Stomach (tissue), 9 donors: ENCODE results near the gene MRPL55. TPM values are rescaled to one million over a fixed set of nuclear protein-coding genes. Genes with fewer than 3 reads are reported as not detected.

Source experiments
- DNase-seq, 2 donors: peaks; one replicate each; pipeline versions ENCODE4 v3.0.0 to v3.0.0-alpha.2; 2013 to 2019
- H3K27ac ChIP-seq, 5 donors: fragments of 200-600 bp in 4 of 5; sonication (generic) in 4 of 5; one replicate each; pipeline ENCODE4 v1.5.1; 2013 to 2019; ENCODE audit warnings: mild to moderate bottlenecking in 1 of 5, moderate library complexity in 1 of 5
- H3K27me3 ChIP-seq, 3 donors: fragments of 200-600 bp; sonication (generic); one replicate each; pipeline ENCODE4 v1.5.1; 2017 to 2019; ENCODE audit warnings: mixed run types in 1 of 3
- H3K36me3 ChIP-seq, 4 donors: fragments of 200-600 bp; sonication (generic); 1 replicate in 3 of 4; 2 replicates in 1 of 4; pipeline ENCODE4 v1.5.1; 2016 to 2019
- H3K4me1 ChIP-seq, 4 donors: fragments of 200-600 bp; sonication (generic); one replicate each; pipeline ENCODE4 v1.5.1; 2016 to 2019
- H3K4me3 ChIP-seq, 4 donors: fragments of 200-600 bp; sonication (generic) in 3 of 4; one replicate each; pipeline ENCODE4 v1.5.1; 2016 to 2019; ENCODE audit warnings: mild to moderate bottlenecking in 1 of 4
- H3K9me3 ChIP-seq, 4 donors: fragments of 200-600 bp; sonication (generic); one replicate each; pipeline ENCODE4 v1.5.1; 2016 to 2019
- EP300 ChIP-seq: sonication (generic); formaldehyde crosslinking; IDR thresholded peaks from one replicate; pipeline ENCODE4 v1.6.1; 2017; ENCODE audit warnings: antibody characterized with exemption
- POLR2A ChIP-seq, 4 donors: fragments of 450-650 bp; IDR thresholded peaks; one replicate each; pipeline ENCODE4 v1.6.1; 2016; ENCODE audit warnings: antibody characterized with exemption in 4 of 4, control low read depth in 2 of 4, mild to moderate bottlenecking in 1 of 4, moderate library complexity in 1 of 4
- POLR2AphosphoS5 ChIP-seq, 3 donors: sonication (generic); formaldehyde crosslinking; IDR thresholded peaks; one replicate each; pipeline ENCODE4 v1.6.1; 2016; ENCODE audit warnings: antibody characterized with exemption in 3 of 3
- WGBS, 5 donors: extraction: QIAGEN DNeasy Blood & Tissue Kit in 3 of 5; methylation state at CpG; one replicate each; pipeline versions ENCODE4 v1.1.5 to v1.1.7; 2013 to 2018; 5-methylcytosine and 5-hydroxymethylcytosine counted together
- intact Hi-C: fragments of 100-400 bp; cut with DNase I; formaldehyde crosslinking; loops from one replicate; pipeline ENCODE4 v1.15.1; 2023; ENCODE audit warnings: low total_unique reads
- polyA plus RNA-seq, 3 donors: library from polyadenylated mRNA; stranded (reverse); fragments of 200-250 nt; gene quantifications; one replicate each; pipeline ENCODE4 v1.2.3, GENCODE V29; 2013
- total RNA-seq, 5 donors: library from RNA; depleted of rRNA; stranded (reverse); fragments of >200 nt; gene quantifications; one replicate each; pipeline versions ENCODE4 v1.1.0 to v1.2.3, GENCODE V29; 2014 to 2016
- TF ChIP-seq, protein P1 (sequence below), 7 experiments: fragments of 450-650 bp in 4 of 7; fragments of 200-600 bp in 3 of 7; sonication (generic) in 3 of 7; IDR thresholded peaks; one replicate each; pipeline ENCODE4 v1.5.1; 2016 to 2019; ENCODE audit warnings: antibody characterized with exemption in 7 of 7, control low read depth in 2 of 7, mild to moderate bottlenecking in 1 of 7
- donor health status: healthy with polysubstance abuse.
- donor health status: Bipolar disorder and iron deficiency.
- donor health status: healthy.

The MRPL55 gene
- total and polyA plus RNA-seq, 8 donors: 18.7 to 158 (median 100) TPM

GRCh38 chr1:228101994-228102790 lies 6.9 kb downstream of the MRPL55 start:
- Histone ChIP-seq H3K27me3 (no peaks in the 10 kb centered on the region), H3K4me3 (peak overlapping the region; percentile 78 to 90 (median 88)), H3K36me3 (peaks cover 48 to 64% (median 57%) of the 10 kb centered on the region in 4 donors), H3K9me3 (no peaks in the 10 kb centered on the region), H3K4me1 (peaks cover 20 to 51% (median 41%) of the 10 kb centered on the region in 4 donors), H3K27ac (peak overlapping the region; percentile 90 to 96 (median 95))
- WGBS, 5 donors: 0 to 6% (median 4%) methylated on average over 5 to 73 of the region's 73 CpGs
- intact Hi-C loops: no loop called here
- peak; percentile 53 to 78 for DNase-seq
- TF ChIP-seq POLR2A (IDR thresholded peaks at IDR 0.05) (no peak), EP300 (no peak), POLR2AphosphoS5 (IDR thresholded peaks at IDR 0.05) (no peak)
- TF ChIP-seq, protein P1, sequence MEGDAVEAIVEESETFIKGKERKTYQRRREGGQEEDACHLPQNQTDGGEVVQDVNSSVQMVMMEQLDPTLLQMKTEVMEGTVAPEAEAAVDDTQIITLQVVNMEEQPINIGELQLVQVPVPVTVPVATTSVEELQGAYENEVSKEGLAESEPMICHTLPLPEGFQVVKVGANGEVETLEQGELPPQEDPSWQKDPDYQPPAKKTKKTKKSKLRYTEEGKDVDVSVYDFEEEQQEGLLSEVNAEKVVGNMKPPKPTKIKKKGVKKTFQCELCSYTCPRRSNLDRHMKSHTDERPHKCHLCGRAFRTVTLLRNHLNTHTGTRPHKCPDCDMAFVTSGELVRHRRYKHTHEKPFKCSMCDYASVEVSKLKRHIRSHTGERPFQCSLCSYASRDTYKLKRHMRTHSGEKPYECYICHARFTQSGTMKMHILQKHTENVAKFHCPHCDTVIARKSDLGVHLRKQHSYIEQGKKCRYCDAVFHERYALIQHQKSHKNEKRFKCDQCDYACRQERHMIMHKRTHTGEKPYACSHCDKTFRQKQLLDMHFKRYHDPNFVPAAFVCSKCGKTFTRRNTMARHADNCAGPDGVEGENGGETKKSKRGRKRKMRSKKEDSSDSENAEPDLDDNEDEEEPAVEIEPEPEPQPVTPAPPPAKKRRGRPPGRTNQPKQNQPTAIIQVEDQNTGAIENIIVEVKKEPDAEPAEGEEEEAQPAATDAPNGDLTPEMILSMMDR (IDR thresholded peaks at IDR 0.05): no peak

DNA sequence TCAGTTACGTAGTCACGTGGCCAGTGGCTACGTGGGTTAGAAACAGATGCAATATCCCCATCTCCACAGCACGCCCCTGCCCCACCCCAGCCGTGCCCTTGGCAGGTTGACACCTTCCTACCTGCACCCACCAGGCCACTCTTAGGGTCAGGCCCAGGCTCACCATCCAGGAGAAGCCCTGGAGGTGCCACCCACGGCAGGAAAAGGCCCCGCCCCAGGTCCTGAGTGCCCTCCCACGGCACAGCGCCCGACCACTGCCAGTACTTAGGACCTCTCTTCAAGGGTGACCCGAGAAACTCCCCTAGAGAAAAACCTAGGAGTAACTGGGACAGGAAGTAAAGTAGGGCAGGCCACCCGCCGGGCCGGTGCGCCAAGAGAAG lies 7.5 kb downstream of the MRPL55 start:
- H3K9me3 ChIP-seq: no peaks in the 10 kb centered on the region
- H3K4me3 ChIP-seq: peak overlapping the region; percentile 78 to 90 (median 88)
- H3K4me1 ChIP-seq: peaks cover 20 to 57% (median 47%) of the 10 kb centered on the region in 4 donors
- no peaks in the 10 kb centered on the region for H3K27me3 ChIP-seq
- 20 to 30% (median 27%) methylated on average over 10 to 15 of the region's 15 CpGs for WGBS, 5 donors
- intact Hi-C loops: no loop called here
- TF ChIP-seq EP300 (no peak), POLR2A (IDR thresholded peaks at IDR 0.05) (no peak), POLR2AphosphoS5 (IDR thresholded peaks at IDR 0.05) (no peak)
- no peak for DNase-seq
- peaks cover 51 to 64% (median 57%) of the 10 kb centered on the region in 4 donors for H3K36me3 ChIP-seq
- H3K27ac ChIP-seq: peak overlapping the region; percentile 90 to 96 (median 95)

GRCh38 chr1:228100822-228101613 lies 8.1 kb downstream of the MRPL55 start:
- H3K4me3 ChIP-seq: peak overlapping the region in 1 of 4 donors; percentile 88
- no peaks in the 10 kb centered on the region for H3K27me3 ChIP-seq
- peaks cover 51 to 64% (median 57%) of the 10 kb centered on the region in 4 donors for H3K36me3 ChIP-seq
- H3K27ac ChIP-seq: peak overlapping the region in 4 of 5 donors; percentile 90 to 96 (median 95)
- no peaks in the 10 kb centered on the region for H3K9me3 ChIP-seq
- TF ChIP-seq POLR2A (IDR thresholded peaks at IDR 0.05): no peak
- no peak for TF ChIP-seq EP300
- TF ChIP-seq, protein P1 (IDR thresholded peaks at IDR 0.05): no peak
- DNase-seq: peak in 1 of 2 donors; percentile 45
- 57 to 71% (median 62%) methylated on average over 9 to 12 of the region's 12 CpGs for WGBS, 5 donors
- H3K4me1 ChIP-seq: peaks cover 20 to 63% (median 53%) of the 10 kb centered on the region in 4 donors
- intact Hi-C loops: no loop called here

DNA sequence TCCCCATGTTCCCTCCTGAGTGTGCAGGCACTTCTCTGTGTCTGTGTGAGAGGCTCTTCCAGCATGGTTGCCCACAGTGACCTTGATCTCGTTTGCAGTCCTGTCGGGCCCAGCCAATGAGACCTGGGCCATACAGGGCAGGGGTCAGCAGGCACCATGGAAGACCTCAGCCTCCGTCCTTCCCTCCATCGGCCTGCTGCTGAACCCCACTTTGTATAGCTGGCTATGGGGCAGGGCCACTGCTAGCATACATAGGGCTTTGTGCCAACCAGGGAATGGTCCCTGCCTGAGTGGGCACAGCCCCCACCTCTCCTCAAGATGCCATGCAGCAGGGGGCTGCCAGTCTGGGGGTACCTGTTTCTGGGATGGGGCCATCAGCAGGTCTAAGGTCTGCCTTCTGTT lies 9.8 kb downstream of the MRPL55 start:
- Histone ChIP-seq H3K27ac (no peak overlapping the region), H3K9me3 (peaks cover 0 to 8% (median 6%) of the 10 kb centered on the region in 4 donors), H3K27me3 (no peaks in the 10 kb centered on the region), H3K36me3 (peaks cover 49 to 63% (median 58%) of the 10 kb centered on the region in 4 donors), H3K4me1 (peaks cover 20 to 68% (median 62%) of the 10 kb centered on the region in 4 donors), H3K4me3 (no peak overlapping the region)
- 48 to 64% (median 54%) methylated on average over 3 to 4 of the region's 4 CpGs for WGBS, 5 donors
- TF ChIP-seq, protein P1 (IDR thresholded peaks at IDR 0.05): no peak
- TF ChIP-seq EP300 (no peak), POLR2A (IDR thresholded peaks at IDR 0.05) (no peak), POLR2AphosphoS5 (IDR thresholded peaks at IDR 0.05) (no peak)
- intact Hi-C loops: loop anchor here (10.0 kb wide), 1 partner anchor 45 kb away; the partner anchor contains the start of genes GJC2 and GUK1
- DNase-seq: no peak
